SK-N-SH treated with all-trans-retinoic acid at 6 μM for 48 hours (cell line): ENCODE measurements around the gene RPN1.

ENCODE experiments used
- ARNTL ChIP-seq: fragments of 450-650 bp; formaldehyde crosslinking; IDR thresholded peaks from 2 replicates; pipeline ENCODE4 v1.5.0; 2020; ENCODE audit warnings: low read depth, mild to moderate bottlenecking, moderate library complexity, borderline replicate concordance
- CREB5 ChIP-seq: fragments of 250-450 bp; sonication (Bioruptor Pico); IDR thresholded peaks from 2 replicates; pipeline ENCODE4 v1.5.1; 2020; ENCODE audit warnings: low read depth, mild to moderate bottlenecking, moderate library complexity
- RARB ChIP-seq: fragments of 250-450 bp; sonication (Bioruptor Pico); IDR thresholded peaks from 2 replicates; pipeline ENCODE4 v1.8.0; 2021; ENCODE audit warnings: mild to moderate bottlenecking, moderate library complexity
- TCF4 ChIP-seq: fragments of 250-450 bp; sonication (Bioruptor Pico); IDR thresholded peaks from 2 replicates; pipeline ENCODE4 v1.8.0; 2021; ENCODE audit warnings: mild to moderate bottlenecking, moderate library complexity, borderline replicate concordance
- ZFP3 ChIP-seq: fragments of 250-450 bp; sonication (Bioruptor Pico); IDR thresholded peaks from 2 replicates; pipeline ENCODE4 v1.5.0; 2020; ENCODE audit warnings: mild to moderate bottlenecking, moderate library complexity

DNA sequence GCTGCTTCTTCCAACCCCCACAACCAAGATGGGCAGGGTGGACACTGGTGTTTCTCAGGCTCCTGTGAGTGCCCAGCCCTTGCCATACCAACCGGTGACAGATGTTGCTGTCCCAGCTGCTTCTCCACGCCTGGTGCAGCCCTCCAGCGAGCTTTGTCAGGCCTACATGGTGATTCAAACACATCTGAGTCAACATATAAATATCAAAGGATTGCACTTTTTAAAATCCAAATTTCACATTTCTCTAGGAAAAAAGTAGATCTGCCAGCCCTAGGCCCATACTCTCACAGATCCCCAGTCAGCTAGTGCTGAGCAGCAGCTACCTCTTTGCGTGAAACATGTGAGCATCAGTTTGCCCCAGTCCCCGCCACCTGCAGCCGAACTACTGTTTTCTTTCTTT is 52.7 kb downstream of the RPN1 start:
- TF ChIP-seq CREB5 (CRISPR knock-in tag) (no peak), ZFP3 (CRISPR knock-in tag) (no peak), RARB (no peak), TCF4 (no peak), ARNTL (CRISPR knock-in tag) (no peak)
